Measurements from ENCODE around the gene ADD1.

ADD1 gene

GRCh38 chr4:2823301-2823670 lies 20.4 kb upstream of the ADD1 start:
- H3K27me3 ChIP-seq (ENCODE audit: control insufficient read depth, insufficient read depth, low read length) = no peaks in the 10 kb centered on the region
- no peak overlapping the region for H3K4me3 ChIP-seq (ENCODE audit: low read depth, low read length)
- no peaks in the 10 kb centered on the region for H3K36me3 ChIP-seq (ENCODE audit: control insufficient read depth, insufficient read depth, low read length)
- H3K4me2 ChIP-seq (ENCODE audit: low read length) = no peak overlapping the region
- H3K27ac ChIP-seq = no peak overlapping the region
- no peaks in the 10 kb centered on the region for H3K9me3 ChIP-seq (ENCODE audit: control insufficient read depth, low read length)
- no peak for TF ChIP-seq CTCF (IDR thresholded peaks at IDR 0.05)
- no peaks in the 10 kb centered on the region for H3K4me1 ChIP-seq
- H2AFZ ChIP-seq = no peak overlapping the region
- H3K9ac ChIP-seq = no peak overlapping the region
- no peaks in the 10 kb centered on the region for H3K79me2 ChIP-seq

- no peak overlapping the region for H3K4me3 ChIP-seq (ENCODE audit: low read depth, low read length)
- no peak overlapping the region for H3K9ac ChIP-seq
- no peak overlapping the region for H2AFZ ChIP-seq
- H3K9me3 ChIP-seq (ENCODE audit: control insufficient read depth, low read length) = no peaks in the 10 kb centered on the region
- no peak overlapping the region for H3K4me2 ChIP-seq (ENCODE audit: low read length)
- no peaks in the 10 kb centered on the region for H3K27me3 ChIP-seq (ENCODE audit: control insufficient read depth, insufficient read depth, low read length)
- no peak overlapping the region for H3K27ac ChIP-seq
- no peaks in the 10 kb centered on the region for H3K4me1 ChIP-seq
- H3K79me2 ChIP-seq = no peaks in the 10 kb centered on the region
- no peaks in the 10 kb centered on the region for H3K36me3 ChIP-seq (ENCODE audit: control insufficient read depth, insufficient read depth, low read length)
- no peak for TF ChIP-seq CTCF (IDR thresholded peaks at IDR 0.05)
Observed at GRCh38 chr4:2823671-2824328, 19.8 kb upstream of the ADD1 start.

GRCh38 chr4:2824329-2824835 lies 19.3 kb upstream of the ADD1 start:
- H3K4me1 ChIP-seq = no peaks in the 10 kb centered on the region
- H3K9me3 ChIP-seq (ENCODE audit: control insufficient read depth, low read length) = no peaks in the 10 kb centered on the region
- no peak overlapping the region for H3K4me3 ChIP-seq (ENCODE audit: low read depth, low read length)
- no peaks in the 10 kb centered on the region for H3K27me3 ChIP-seq (ENCODE audit: control insufficient read depth, insufficient read depth, low read length)
- no peaks in the 10 kb centered on the region for H3K79me2 ChIP-seq
- H3K4me2 ChIP-seq (ENCODE audit: low read length) = no peak overlapping the region
- H3K27ac ChIP-seq = no peak overlapping the region
- H2AFZ ChIP-seq = no peak overlapping the region
- no peak for TF ChIP-seq CTCF (IDR thresholded peaks at IDR 0.05)
- H3K36me3 ChIP-seq (ENCODE audit: control insufficient read depth, insufficient read depth, low read length) = no peaks in the 10 kb centered on the region
- H3K9ac ChIP-seq = no peak overlapping the region

- H3K4me3 ChIP-seq (ENCODE audit: low read depth, low read length) = no peak overlapping the region
- H3K9ac ChIP-seq = no peak overlapping the region
- no peaks in the 10 kb centered on the region for H3K27me3 ChIP-seq (ENCODE audit: control insufficient read depth, insufficient read depth, low read length)
- TF ChIP-seq CTCF (IDR thresholded peaks at IDR 0.05) = no peak
- H3K9me3 ChIP-seq (ENCODE audit: control insufficient read depth, low read length) = no peaks in the 10 kb centered on the region
- no peak overlapping the region for H2AFZ ChIP-seq
- no peaks in the 10 kb centered on the region for H3K36me3 ChIP-seq (ENCODE audit: control insufficient read depth, insufficient read depth, low read length)
- H3K4me2 ChIP-seq (ENCODE audit: low read length) = no peak overlapping the region
- no peak overlapping the region for H3K27ac ChIP-seq
- no peaks in the 10 kb centered on the region for H3K79me2 ChIP-seq
- H3K4me1 ChIP-seq = no peaks in the 10 kb centered on the region
Observed at GRCh38 chr4:2824836-2825381, 18.7 kb upstream of the ADD1 start.

GRCh38 chr4:2825740-2826139 lies 17.9 kb upstream of the ADD1 start:
- Histone ChIP-seq H3K27ac (no peak overlapping the region), H3K9ac (no peak overlapping the region), H3K36me3 (ENCODE audit: control insufficient read depth, insufficient read depth, low read length) (no peaks in the 10 kb centered on the region), H3K4me3 (ENCODE audit: low read depth, low read length) (no peak overlapping the region), H2AFZ (no peak overlapping the region), H3K27me3 (ENCODE audit: control insufficient read depth, insufficient read depth, low read length) (no peaks in the 10 kb centered on the region), H3K9me3 (ENCODE audit: control insufficient read depth, low read length) (no peaks in the 10 kb centered on the region), H3K4me2 (ENCODE audit: low read length) (no peak overlapping the region), H3K79me2 (no peaks in the 10 kb centered on the region), H3K4me1 (no peaks in the 10 kb centered on the region)
- no peak for TF ChIP-seq CTCF (IDR thresholded peaks at IDR 0.05)
